Measurements from ENCODE around the gene BMP10. TPM values are rescaled to one million over a fixed set of nuclear protein-coding genes. Genes with fewer than 3 reads are reported as not detected.

Gene BMP10
- total and polyA plus RNA-seq, 10 donors: not detected

GRCh38 chr2:68837164-68837860 lies 33.9 kb downstream of the BMP10 start:
- Histone ChIP-seq H3K4me1 (peaks cover 18 to 65% (median 52%) of the 10 kb centered on the region in 6 donors), H3K27me3 (replicated peaks in 1 of 7) (no peaks in the 10 kb centered on the region), H3K9me3 (no peaks in the 10 kb centered on the region), H3K4me3 (peak overlapping the region in 1 of 8 donors; percentile 14), H3K27ac (peak overlapping the region in 7 of 8 donors; percentile 24 to 92 (median 85)), H3K36me3 (no peaks in the 10 kb centered on the region)
- intact Hi-C loops (cut with DNase I; ENCODE audit: low total_unique reads): no loop called here
- 24 to 55% (median 35%) methylated on average over 14 to 15 of the region's 15 CpGs for WGBS, 5 donors
- TF ChIP-seq POLR2A (IDR thresholded peaks at IDR 0.05) (no peak), CTCF (IDR thresholded peaks at IDR 0.05 in 8 of 11, conservative IDR thresholded peaks at IDR 0.05 in 3 of 11) (peak; percentile 67 to 92 (median 86)), POLR2AphosphoS5 (IDR thresholded peaks at IDR 0.05) (peak in 2 of 3 donors; percentile 66 to 70)
- peak; percentile 94 for DNase-seq

GRCh38 chr2:68835621-68836020 lies 35.6 kb downstream of the BMP10 start:
- no peak for TF ChIP-seq POLR2A (IDR thresholded peaks at IDR 0.05)
- 25 to 67% (median 45%) methylated on average over 1 of the region's 1 CpG for WGBS, 5 donors
- peaks cover 31 to 81% (median 68%) of the 10 kb centered on the region in 6 donors for H3K4me1 ChIP-seq
- no peaks in the 10 kb centered on the region for H3K27me3 ChIP-seq (replicated peaks in 1 of 7)
- intact Hi-C loops (cut with DNase I; ENCODE audit: low total_unique reads): no loop called here
- no peaks in the 10 kb centered on the region for H3K9me3 ChIP-seq
- H3K4me3 ChIP-seq: peak overlapping the region in 1 of 8 donors; percentile 50
- no peaks in the 10 kb centered on the region for H3K36me3 ChIP-seq
- no peak for DNase-seq
- H3K27ac ChIP-seq: peak overlapping the region in 7 of 8 donors; percentile 76 to 92 (median 85)

GRCh38 chr2:68834737-68835376 lies 36.3 kb downstream of the BMP10 start:
- WGBS, 5 donors: 46 to 58% (median 54%) methylated on average over 6 of the region's 6 CpGs
- H3K36me3 ChIP-seq: no peaks in the 10 kb centered on the region
- TF ChIP-seq POLR2AphosphoS5 (IDR thresholded peaks at IDR 0.05) (peak in 1 of 3 donors; percentile 37), POLR2A (IDR thresholded peaks at IDR 0.05) (no peak)
- H3K27me3 ChIP-seq (replicated peaks in 1 of 7): no peaks in the 10 kb centered on the region
- DNase-seq: no peak
- no peaks in the 10 kb centered on the region for H3K9me3 ChIP-seq
- intact Hi-C loops (cut with DNase I; ENCODE audit: low total_unique reads): no loop called here
- peak overlapping the region in 7 of 8 donors; percentile 76 to 92 (median 85) for H3K27ac ChIP-seq
- peak overlapping the region in 1 of 8 donors; percentile 50 for H3K4me3 ChIP-seq
- H3K4me1 ChIP-seq: peaks cover 35 to 89% (median 76%) of the 10 kb centered on the region in 6 donors

- peaks cover 0 to 2% (median 0%) of the 10 kb centered on the region in 6 donors for H3K36me3 ChIP-seq
- no peak overlapping the region for H3K4me3 ChIP-seq
- TF ChIP-seq POLR2AphosphoS5 (IDR thresholded peaks at IDR 0.05) (no peak), CTCF (IDR thresholded peaks at IDR 0.05 in 8 of 11, conservative IDR thresholded peaks at IDR 0.05 in 3 of 11) (no peak), POLR2A (IDR thresholded peaks at IDR 0.05) (no peak)
- H3K27ac ChIP-seq: peak overlapping the region; percentile 37 to 92 (median 86)
- peaks cover 51 to 100% (median 93%) of the 10 kb centered on the region in 6 donors for H3K4me1 ChIP-seq
- intact Hi-C loops (cut with DNase I; ENCODE audit: low total_unique reads): no loop called here
- WGBS, 5 donors: 80 to 89% (median 85%) methylated on average over 2 of the region's 2 CpGs
- no peaks in the 10 kb centered on the region for H3K27me3 ChIP-seq (replicated peaks in 1 of 7)
- no peaks in the 10 kb centered on the region for H3K9me3 ChIP-seq
- DNase-seq: no peak
These were observed 38.0 kb downstream of the BMP10 start for GRCh38 chr2:68833162-68833561.

Data from spleen (tissue), 11 donors.